GM12865 (cell line): ENCODE measurements around the gene SMIM38.

Experiments
- DNase-seq: peaks from one replicate; pipeline ENCODE4 v3.0.0; 2010; ENCODE audit warnings: low read depth
- H3K4me3 ChIP-seq: 2 replicates; pipeline ENCODE4 v1.5.1; 2011; ENCODE audit warnings: mild to moderate bottlenecking, low read depth, low read length, control low read depth
- CTCF ChIP-seq: IDR thresholded peaks from 2 replicates; pipeline ENCODE4 v1.5.1; 2011; ENCODE audit warnings: low read length, control low read depth, low read depth, inconsistent platforms; ENCODE audit not compliant: insufficient read depth; ENCODE audit errors: missing control alignments

The SMIM38 gene

DNA sequence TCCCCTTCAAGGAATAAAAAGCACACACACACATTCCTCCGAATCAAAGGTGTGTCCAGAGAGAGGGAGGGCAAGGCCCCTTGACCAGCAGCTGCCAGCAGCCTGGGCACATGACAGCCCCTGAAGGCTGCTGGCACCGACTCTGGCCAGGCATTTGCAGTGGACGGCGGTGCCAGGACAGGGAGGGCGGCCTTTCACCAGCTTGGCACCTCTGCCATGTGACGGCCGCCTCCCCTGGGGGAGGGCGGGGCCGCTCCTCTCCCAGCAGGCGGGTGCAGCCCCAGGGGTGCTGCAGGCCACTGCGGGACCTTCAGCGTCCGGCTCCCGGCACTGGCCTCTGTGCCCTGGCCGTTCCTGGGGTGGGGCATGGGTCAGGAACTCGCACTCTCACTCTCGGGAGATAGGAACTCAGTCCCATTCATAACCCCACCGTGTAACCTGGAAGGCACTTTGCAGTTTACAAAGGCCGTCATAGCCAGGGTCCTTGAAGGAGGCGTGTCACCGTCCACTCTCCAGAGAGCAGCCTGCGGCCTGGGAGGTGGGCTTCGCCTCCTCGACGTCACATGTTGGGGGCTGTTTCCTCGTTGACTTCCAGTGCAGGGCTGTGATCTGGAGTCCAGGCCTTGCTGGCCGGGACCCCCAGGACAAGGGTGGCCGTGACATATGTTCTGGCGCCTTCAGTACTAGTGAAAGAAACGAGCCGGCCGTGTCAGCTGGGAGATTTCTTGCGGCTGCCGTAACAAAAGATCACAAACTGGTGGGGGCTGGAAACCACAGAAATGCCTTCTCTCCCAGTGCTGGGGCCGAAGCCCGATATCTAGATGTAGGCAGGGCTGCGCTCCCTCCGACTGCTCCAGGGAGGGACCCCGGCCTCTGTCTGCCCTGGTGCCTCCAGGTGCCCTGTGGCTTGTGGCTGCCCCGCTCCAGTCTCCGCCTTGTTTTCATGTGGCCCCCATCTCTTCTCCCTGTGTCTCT lies 39.9 kb upstream of the SMIM38 start:
- no peak for TF ChIP-seq CTCF
- DNase-seq, result no peak
- H3K4me3 ChIP-seq, result no peak overlapping the region

GRCh38 chr11:69116671-69117070 lies 39.1 kb upstream of the SMIM38 start:
- no peak overlapping the region for H3K4me3 ChIP-seq
- no peak for TF ChIP-seq CTCF
- no peak for DNase-seq

GRCh38 chr11:69119190-69119589 lies 36.5 kb upstream of the SMIM38 start:
- no peak for DNase-seq
- TF ChIP-seq CTCF, result no peak
- H3K4me3 ChIP-seq, result no peak overlapping the region

- no peak for TF ChIP-seq CTCF
- H3K4me3 ChIP-seq, result no peak overlapping the region
- DNase-seq, result no peak
Measured at GRCh38 chr11:69120096-69120875, 35.4 kb upstream of the SMIM38 start.

DNA sequence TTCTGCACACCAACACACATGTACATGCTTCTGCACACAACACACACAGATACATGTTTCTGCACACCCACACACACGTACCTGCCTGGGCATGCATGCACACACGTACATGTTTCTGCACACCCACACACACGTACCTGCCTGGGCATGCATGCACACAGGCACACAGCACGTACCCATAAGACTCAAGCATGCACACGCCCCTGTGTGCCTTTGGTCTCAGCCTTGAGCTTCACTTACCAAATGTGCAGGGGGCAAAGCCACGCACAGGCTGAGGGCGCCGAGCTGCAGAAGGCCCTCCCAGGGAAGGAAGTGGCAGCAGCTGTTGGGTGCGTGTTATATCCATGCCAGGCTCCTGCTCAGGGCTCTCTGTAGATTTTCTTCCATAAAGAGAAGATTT lies 34.7 kb upstream of the SMIM38 start:
- no peak for DNase-seq
- no peak for TF ChIP-seq CTCF
- H3K4me3 ChIP-seq, result no peak overlapping the region

DNA sequence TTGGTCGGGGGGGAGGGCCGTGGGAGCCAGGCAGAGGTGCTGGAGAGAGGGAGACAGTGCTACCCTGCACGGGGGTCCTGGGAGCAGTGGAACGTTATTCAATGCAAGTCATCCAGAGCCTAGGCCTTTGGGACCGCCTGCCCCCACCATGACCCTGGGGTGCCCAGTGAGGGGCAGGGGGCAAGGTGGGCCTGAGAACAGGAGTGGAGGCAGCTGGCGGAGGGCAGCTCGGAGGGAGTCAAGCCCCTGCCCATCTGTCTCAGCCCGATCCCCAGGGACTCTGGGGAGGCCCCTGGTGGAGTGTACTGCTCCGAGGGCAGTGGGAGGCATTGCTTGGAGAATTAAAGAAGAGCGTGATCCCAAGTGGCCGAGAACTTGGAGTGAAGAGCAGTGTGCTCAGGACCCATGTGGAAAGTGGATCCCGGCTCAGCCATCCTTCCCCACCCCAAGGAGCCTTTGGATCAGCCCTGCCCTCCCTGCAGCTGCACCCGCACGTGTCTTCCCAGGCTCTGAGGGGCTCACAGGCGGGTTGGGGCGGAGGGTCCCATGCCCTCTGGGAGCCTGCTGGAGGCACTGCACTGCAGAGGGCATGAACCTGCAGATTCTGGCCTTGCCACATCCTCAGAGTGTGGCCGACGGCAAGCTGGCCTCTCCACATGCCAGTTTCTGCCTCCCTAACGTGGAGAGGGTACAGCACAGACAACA lies 34.0 kb upstream of the SMIM38 start:
- no peak for DNase-seq
- no peak for TF ChIP-seq CTCF

More for the DNA sequence above, 34.0 kb upstream of the SMIM38 start:
- H3K4me3 ChIP-seq, result no peak overlapping the region
